ENCODE measurements around the gene HOXB5.

HOXB5 gene

DNA sequence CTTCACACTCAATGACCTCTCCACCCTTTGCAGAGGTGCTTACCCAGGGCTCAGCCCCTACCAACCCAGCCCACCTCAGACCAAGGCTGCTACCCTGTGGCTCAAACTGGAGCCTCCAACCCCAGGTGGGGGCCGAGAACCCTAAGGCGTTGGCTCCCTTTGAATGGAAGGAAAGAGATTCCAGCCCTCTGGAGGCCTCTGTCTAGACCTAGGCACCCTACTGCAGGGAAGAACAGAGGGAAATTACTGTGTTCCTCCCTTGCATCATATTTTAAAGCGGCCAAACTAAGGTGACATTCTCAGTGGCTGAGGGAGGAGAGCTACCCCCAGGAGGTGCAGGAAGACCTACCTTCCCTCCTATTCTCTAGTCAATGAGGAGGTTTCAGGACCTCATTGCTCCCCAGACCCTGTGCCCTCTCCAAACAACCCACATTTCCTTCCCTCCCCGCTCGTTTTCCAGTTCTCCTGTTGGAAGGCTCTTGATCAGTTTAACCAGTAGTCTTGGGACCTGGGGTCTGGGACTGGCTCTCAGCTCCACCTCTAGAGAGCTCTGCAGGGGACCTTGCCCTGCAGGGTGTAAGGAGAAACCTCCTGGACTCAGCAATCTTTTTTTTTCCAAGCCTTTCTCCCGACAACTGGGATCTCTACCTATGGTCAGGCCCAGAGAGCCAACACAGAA, 27.0 kb upstream of the HOXB5 start:
- Histone ChIP-seq H3K36me3 (ENCODE audit: insufficient read depth, low read length) (no peaks in the 10 kb centered on the region), H3K27me3 (ENCODE audit: insufficient read depth, low read length) (peaks cover 99% of the 10 kb centered on the region), H3K27ac (ENCODE audit: low read depth, low read length) (no peak overlapping the region), H3K79me2 (ENCODE audit: control insufficient read depth, insufficient read depth, low read length, unreplicated experiment) (no peaks in the 10 kb centered on the region), H3K4me1 (ENCODE audit: control insufficient read depth, insufficient read depth, low read length, unreplicated experiment) (no peaks in the 10 kb centered on the region), H3K4me3 (ENCODE audit: low read depth, low read length) (no peak overlapping the region), H2AFZ (ENCODE audit: low read length, unreplicated experiment) (no peak overlapping the region)

- Histone ChIP-seq H3K4me3 (ENCODE audit: low read depth, low read length) (no peak overlapping the region), H3K27me3 (ENCODE audit: insufficient read depth, low read length) (peaks cover 99% of the 10 kb centered on the region), H3K79me2 (ENCODE audit: control insufficient read depth, insufficient read depth, low read length, unreplicated experiment) (no peaks in the 10 kb centered on the region), H3K36me3 (ENCODE audit: insufficient read depth, low read length) (no peaks in the 10 kb centered on the region), H3K4me1 (ENCODE audit: control insufficient read depth, insufficient read depth, low read length, unreplicated experiment) (no peaks in the 10 kb centered on the region), H2AFZ (ENCODE audit: low read length, unreplicated experiment) (no peak overlapping the region), H3K27ac (ENCODE audit: low read depth, low read length) (no peak overlapping the region)
Measured at GRCh38 chr17:48619826-48620449, 26.4 kb upstream of the HOXB5 start.

GRCh38 chr17:48618256-48618896, 24.8 kb upstream of the HOXB5 start:
- Histone ChIP-seq H3K4me3 (ENCODE audit: low read depth, low read length) (no peak overlapping the region), H3K79me2 (ENCODE audit: control insufficient read depth, insufficient read depth, low read length, unreplicated experiment) (no peaks in the 10 kb centered on the region), H3K27ac (ENCODE audit: low read depth, low read length) (no peak overlapping the region), H3K4me1 (ENCODE audit: control insufficient read depth, insufficient read depth, low read length, unreplicated experiment) (no peaks in the 10 kb centered on the region), H3K36me3 (ENCODE audit: insufficient read depth, low read length) (no peaks in the 10 kb centered on the region), H2AFZ (ENCODE audit: low read length, unreplicated experiment) (no peak overlapping the region), H3K27me3 (ENCODE audit: insufficient read depth, low read length) (peaks cover 99% of the 10 kb centered on the region)

DNA sequence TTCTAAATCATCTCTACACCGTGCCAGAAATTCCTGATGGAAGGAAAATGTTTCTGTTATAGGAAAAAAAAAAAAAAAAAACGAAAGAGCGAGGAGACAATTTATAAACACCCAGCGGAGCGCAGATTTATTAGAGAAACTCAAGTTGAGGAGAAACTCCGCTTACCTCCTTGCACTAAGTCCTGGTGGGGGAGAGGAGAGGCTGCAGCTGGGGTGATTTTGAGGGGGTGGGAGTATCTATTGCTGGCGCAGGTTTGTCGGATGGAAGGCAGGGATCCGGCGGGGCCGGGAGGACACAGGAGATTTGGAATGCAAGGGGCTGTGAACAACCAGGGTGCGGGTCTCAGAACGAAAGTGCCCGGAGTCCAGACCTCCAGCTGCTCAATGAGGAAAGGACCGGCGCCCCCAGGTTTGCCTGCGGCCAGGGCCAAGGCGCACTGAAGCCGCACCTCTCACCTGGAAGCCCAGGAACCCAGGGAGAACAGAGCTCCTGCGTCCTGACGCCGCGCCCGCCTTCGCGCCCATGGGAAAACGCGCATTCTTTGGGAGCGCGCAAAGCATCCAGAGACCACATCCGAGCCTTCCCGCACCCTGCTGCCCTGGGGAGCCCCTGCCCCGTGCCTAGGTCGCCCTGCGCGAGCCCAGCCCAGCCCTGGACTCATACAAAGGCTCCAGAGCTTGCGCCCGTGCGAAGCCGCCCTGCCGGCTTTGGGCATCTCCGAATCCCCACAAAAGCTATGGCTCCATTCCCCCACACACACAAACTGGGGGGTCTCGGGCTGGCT, 24.1 kb upstream of the HOXB5 start:
- H3K4me1 ChIP-seq (ENCODE audit: control insufficient read depth, insufficient read depth, low read length, unreplicated experiment) = no peaks in the 10 kb centered on the region
- no peak overlapping the region for H3K4me3 ChIP-seq (ENCODE audit: low read depth, low read length)
- no peaks in the 10 kb centered on the region for H3K36me3 ChIP-seq (ENCODE audit: insufficient read depth, low read length)
- H3K79me2 ChIP-seq (ENCODE audit: control insufficient read depth, insufficient read depth, low read length, unreplicated experiment) = no peaks in the 10 kb centered on the region
- H3K27ac ChIP-seq (ENCODE audit: low read depth, low read length) = no peak overlapping the region
- peaks cover 99% of the 10 kb centered on the region for H3K27me3 ChIP-seq (ENCODE audit: insufficient read depth, low read length)
- H2AFZ ChIP-seq (ENCODE audit: low read length, unreplicated experiment) = no peak overlapping the region

GRCh38 chr17:48616717-48617470, 23.3 kb upstream of the HOXB5 start:
- Histone ChIP-seq H3K27ac (ENCODE audit: low read depth, low read length) (no peak overlapping the region), H2AFZ (ENCODE audit: low read length, unreplicated experiment) (no peak overlapping the region), H3K4me3 (ENCODE audit: low read depth, low read length) (no peak overlapping the region), H3K4me1 (ENCODE audit: control insufficient read depth, insufficient read depth, low read length, unreplicated experiment) (no peaks in the 10 kb centered on the region), H3K79me2 (ENCODE audit: control insufficient read depth, insufficient read depth, low read length, unreplicated experiment) (no peaks in the 10 kb centered on the region), H3K36me3 (ENCODE audit: insufficient read depth, low read length) (no peaks in the 10 kb centered on the region), H3K27me3 (ENCODE audit: insufficient read depth, low read length) (peaks cover 99% of the 10 kb centered on the region)

DNA sequence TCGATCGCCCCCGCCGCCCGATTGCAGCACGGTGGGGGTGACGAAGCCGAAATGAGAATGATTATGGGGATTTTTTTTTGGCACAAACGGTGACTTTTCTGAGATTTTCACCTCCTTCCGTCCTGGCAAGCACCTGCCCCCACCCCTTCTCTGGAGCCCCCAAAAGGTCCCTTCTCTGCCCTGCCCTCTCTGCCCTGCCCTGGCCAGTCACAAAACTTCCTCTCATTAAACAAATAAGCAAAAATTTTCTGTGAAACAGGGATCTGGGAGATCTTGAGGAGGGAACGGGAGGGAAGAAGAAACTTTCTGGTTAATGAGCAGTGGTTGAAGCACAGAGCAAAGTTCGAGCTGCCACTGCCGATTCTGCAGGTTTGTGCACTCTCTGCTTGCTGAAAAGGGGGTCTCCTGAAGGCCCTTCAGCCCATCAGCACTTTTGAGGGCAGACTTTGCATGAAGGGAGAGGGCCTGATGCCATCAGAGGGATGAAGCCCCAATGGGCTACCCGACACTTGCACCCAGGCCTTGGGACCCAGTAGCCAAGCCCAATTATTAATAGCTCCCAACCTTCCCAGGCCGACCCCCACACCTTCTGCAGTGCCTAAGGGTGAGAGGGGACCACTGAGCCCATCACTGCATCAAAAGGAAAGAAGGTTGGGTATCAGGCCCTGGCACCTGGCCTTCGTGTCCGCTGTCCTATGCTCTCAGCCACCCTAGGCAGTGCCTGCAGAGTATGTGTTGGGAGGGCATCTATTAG, 22.6 kb upstream of the HOXB5 start:
- peaks cover 99% of the 10 kb centered on the region for H3K27me3 ChIP-seq (ENCODE audit: insufficient read depth, low read length)
- H3K4me3 ChIP-seq (ENCODE audit: low read depth, low read length) = no peak overlapping the region
- H3K27ac ChIP-seq (ENCODE audit: low read depth, low read length) = no peak overlapping the region
- H3K4me1 ChIP-seq (ENCODE audit: control insufficient read depth, insufficient read depth, low read length, unreplicated experiment) = no peaks in the 10 kb centered on the region
- H3K36me3 ChIP-seq (ENCODE audit: insufficient read depth, low read length) = no peaks in the 10 kb centered on the region
- no peak overlapping the region for H2AFZ ChIP-seq (ENCODE audit: low read length, unreplicated experiment)
- H3K79me2 ChIP-seq (ENCODE audit: control insufficient read depth, insufficient read depth, low read length, unreplicated experiment) = no peaks in the 10 kb centered on the region

GRCh38 chr17:48615047-48615962, 21.7 kb upstream of the HOXB5 start, which contains the start of gene HOXB8:
HOXB8 (minus strand) TSS chr17:48615292; CDS start chr17:48614704, 588 bp downstream.
- no peak within 1 kb of the TSS for H3K4me3 ChIP-seq (ENCODE audit: low read depth, low read length)
- no peaks in the 10 kb centered on the region for H3K79me2 ChIP-seq (ENCODE audit: control insufficient read depth, insufficient read depth, low read length, unreplicated experiment)
- peaks cover 99% of the 10 kb centered on the region for H3K27me3 ChIP-seq (ENCODE audit: insufficient read depth, low read length)
- no peak within 1 kb of the TSS for H3K27ac ChIP-seq (ENCODE audit: low read depth, low read length)
- no peaks in the 10 kb centered on the region for H3K4me1 ChIP-seq (ENCODE audit: control insufficient read depth, insufficient read depth, low read length, unreplicated experiment)
- no peak within 1 kb of the TSS for H2AFZ ChIP-seq (ENCODE audit: low read length, unreplicated experiment)
- no peaks in the 10 kb centered on the region for H3K36me3 ChIP-seq (ENCODE audit: insufficient read depth, low read length)

- peaks cover 99% of the 10 kb centered on the region for H3K27me3 ChIP-seq (ENCODE audit: insufficient read depth, low read length)
- no peaks in the 10 kb centered on the region for H3K4me1 ChIP-seq (ENCODE audit: control insufficient read depth, insufficient read depth, low read length, unreplicated experiment)
- no peak overlapping the region for H2AFZ ChIP-seq (ENCODE audit: low read length, unreplicated experiment)
- no peak overlapping the region for H3K27ac ChIP-seq (ENCODE audit: low read depth, low read length)
- no peak overlapping the region for H3K4me3 ChIP-seq (ENCODE audit: low read depth, low read length)
- H3K79me2 ChIP-seq (ENCODE audit: control insufficient read depth, insufficient read depth, low read length, unreplicated experiment) = no peaks in the 10 kb centered on the region
- H3K36me3 ChIP-seq (ENCODE audit: insufficient read depth, low read length) = no peaks in the 10 kb centered on the region
Measured at GRCh38 chr17:48613862-48614694, 20.5 kb upstream of the HOXB5 start.
